ENCODE measurements around the gene MESP2. TPM values are rescaled to one million over a fixed set of nuclear protein-coding genes. Genes with fewer than 3 reads are reported as not detected.

Gene MESP2
- polyA plus RNA-seq, 1 of the 3 experiments (the other 2 are of a cell fraction), result 0.31 TPM

DNA sequence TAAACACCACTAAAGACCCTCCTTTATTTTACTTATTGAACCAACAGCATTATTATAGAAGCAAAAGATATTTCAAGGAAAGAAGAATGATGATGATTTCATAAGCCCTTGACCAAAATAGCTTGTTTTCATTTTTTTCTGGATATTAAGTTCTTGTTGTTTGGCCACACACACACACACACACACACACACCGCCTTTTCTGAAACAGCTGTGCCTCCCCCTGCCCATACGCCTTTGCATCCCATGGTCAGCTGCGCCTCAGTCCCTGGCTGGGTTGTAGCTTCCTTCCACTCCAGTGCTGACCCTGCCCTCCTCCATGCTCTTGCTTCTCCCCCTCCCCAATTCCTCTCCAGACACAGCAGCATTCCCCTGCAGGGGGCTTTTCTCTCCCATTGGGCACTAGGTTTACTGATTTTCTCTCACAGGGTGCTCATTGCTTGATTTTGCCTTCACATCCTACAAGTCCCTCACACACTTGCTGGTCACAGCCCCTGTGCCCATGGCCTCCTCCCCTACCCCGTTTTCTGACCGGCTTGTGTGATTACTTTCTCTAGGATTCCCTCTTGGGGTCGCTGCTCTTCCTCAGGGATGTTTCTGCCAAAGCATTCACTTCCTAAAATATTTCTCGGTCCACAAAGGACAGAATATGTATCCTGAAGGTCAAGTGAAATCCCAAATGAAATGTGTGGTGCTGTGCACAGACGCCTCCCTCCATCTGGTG lies 43.5 kb upstream of the MESP2 start:
- no peaks in the 10 kb centered on the region for H3K79me2 ChIP-seq (ENCODE audit: insufficient read depth)
- H3K9me2 ChIP-seq, result no peaks in the 10 kb centered on the region
- no peaks in the 10 kb centered on the region for H3K36me3 ChIP-seq (replicated peaks in 1 of 2; ENCODE audit: control insufficient read depth in 1 of 2, insufficient read depth in 2 of 2, low read length in 1 of 2)
- no peaks in the 10 kb centered on the region for H3K9me3 ChIP-seq
- no peak for DNase-seq
- POLR2A ChIA-PET, result interaction anchor here (0.6 kb wide), 1 partner anchor 111 kb away, joined by 3 read pairs; no protein-coding TSS in a partner anchor
- CTCF ChIA-PET, result interaction anchor here (0.8 to 1.6 kb wide), 3 partner anchors 8 to 143 kb away, joined by 3 to 11 read pairs (median 5); no protein-coding TSS in a partner anchor
- no peaks in the 10 kb centered on the region for H3K4me1 ChIP-seq (ENCODE audit: control insufficient read depth in 1 of 2, insufficient read depth in 2 of 2, low read depth in 1 of 2, low read length in 1 of 2)
- no peak overlapping the region for H3K4me3 ChIP-seq (ENCODE audit: low read depth in 2 of 2, low read length in 1 of 2)
- no peaks in the 10 kb centered on the region for H3F3A ChIP-seq (replicated peaks; ENCODE audit: insufficient read depth)
- no peak overlapping the region for H3K27ac ChIP-seq (ENCODE audit: low read depth in 2 of 2, low read length in 1 of 2)
- H3K9ac ChIP-seq, result no peak overlapping the region
- no peak overlapping the region for H3K4me2 ChIP-seq
- no peak overlapping the region for H2AFZ ChIP-seq (ENCODE audit: low read depth)
- WGBS (ENCODE audit: low lambda C conversion rate), result 64% methylated on average over 8 of the region's 8 CpGs
- peaks cover 17% of the 10 kb centered on the region for H3K27me3 ChIP-seq (ENCODE audit: insufficient read depth)
- TF ChIP-seq FOXM1 (IDR thresholded peaks at IDR 0.05; ENCODE audit: low read depth) (no peak), GATA2 (CRISPR knock-in tag; IDR thresholded peaks at IDR 0.05) (no peak), RCOR1 (IDR thresholded peaks at IDR 0.05; ENCODE audit: low read length) (no peak), SMC3 (IDR thresholded peaks at IDR 0.05; ENCODE audit: low read depth, low read length) (no peak)
- H4K20me1 ChIP-seq (ENCODE audit: insufficient read depth), result no peaks in the 10 kb centered on the region

DNA sequence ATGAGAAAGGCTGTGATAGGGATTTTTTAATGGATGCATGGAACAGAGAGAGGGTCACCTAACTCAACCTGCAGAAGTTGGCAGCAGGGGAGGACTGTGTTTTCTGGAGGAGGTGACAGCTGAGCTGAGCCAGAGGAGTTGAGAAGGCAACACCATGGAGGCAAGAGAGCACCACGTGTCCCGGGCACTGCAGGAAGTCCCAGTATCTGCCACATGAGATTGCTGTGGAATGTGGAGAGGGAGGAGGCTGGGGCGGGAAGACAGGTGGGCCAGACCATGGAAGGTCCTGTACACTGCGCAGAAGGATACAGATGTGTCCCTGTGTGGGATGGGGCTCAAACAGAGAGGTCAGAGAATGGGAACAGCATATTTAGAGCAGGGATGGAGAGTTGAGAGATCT lies 40.4 kb upstream of the MESP2 start:
- no peaks in the 10 kb centered on the region for H4K20me1 ChIP-seq (ENCODE audit: insufficient read depth)
- H3K4me1 ChIP-seq (ENCODE audit: control insufficient read depth in 1 of 2, insufficient read depth in 2 of 2, low read depth in 1 of 2, low read length in 1 of 2), result no peaks in the 10 kb centered on the region
- H3K79me2 ChIP-seq (ENCODE audit: insufficient read depth), result no peaks in the 10 kb centered on the region
- H3K4me2 ChIP-seq, result no peak overlapping the region
- no peak overlapping the region for H3K27ac ChIP-seq (ENCODE audit: low read depth in 2 of 2, low read length in 1 of 2)
- H3K9ac ChIP-seq, result no peak overlapping the region
- ChIA-PET CTCF (interaction anchor here (2.5 kb wide), 1 partner anchor 139 kb away, joined by 9 read pairs; no protein-coding TSS in a partner anchor), POLR2A (no interaction called here)
- peaks cover 17% of the 10 kb centered on the region for H3K27me3 ChIP-seq (ENCODE audit: insufficient read depth)
- H3K9me2 ChIP-seq, result no peaks in the 10 kb centered on the region
- no peak for DNase-seq
- 56% methylated on average over 4 of the region's 4 CpGs for WGBS (ENCODE audit: low lambda C conversion rate)
- H3F3A ChIP-seq (replicated peaks; ENCODE audit: insufficient read depth), result no peaks in the 10 kb centered on the region
- H2AFZ ChIP-seq (ENCODE audit: low read depth), result no peak overlapping the region
- no peaks in the 10 kb centered on the region for H3K9me3 ChIP-seq
- H3K4me3 ChIP-seq (ENCODE audit: low read depth in 2 of 2, low read length in 1 of 2), result no peak overlapping the region
- no peak for TF ChIP-seq JUND (IDR thresholded peaks at IDR 0.05)
- TF ChIP-seq CHD2 (IDR thresholded peaks at IDR 0.05; ENCODE audit: low read length, partially characterized antibody), result no peak
- TF ChIP-seq, protein P1, sequence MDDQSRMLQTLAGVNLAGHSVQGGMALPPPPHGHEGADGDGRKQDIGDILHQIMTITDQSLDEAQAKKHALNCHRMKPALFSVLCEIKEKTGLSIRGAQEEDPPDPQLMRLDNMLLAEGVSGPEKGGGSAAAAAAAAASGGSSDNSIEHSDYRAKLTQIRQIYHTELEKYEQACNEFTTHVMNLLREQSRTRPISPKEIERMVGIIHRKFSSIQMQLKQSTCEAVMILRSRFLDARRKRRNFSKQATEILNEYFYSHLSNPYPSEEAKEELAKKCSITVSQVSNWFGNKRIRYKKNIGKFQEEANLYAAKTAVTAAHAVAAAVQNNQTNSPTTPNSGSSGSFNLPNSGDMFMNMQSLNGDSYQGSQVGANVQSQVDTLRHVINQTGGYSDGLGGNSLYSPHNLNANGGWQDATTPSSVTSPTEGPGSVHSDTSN (IDR thresholded peaks at IDR 0.05), result no peak
- no peak for TF ChIP-seq NRF1 (IDR thresholded peaks at IDR 0.05; ENCODE audit: low read depth, low read length)
- TF ChIP-seq, protein P2, sequence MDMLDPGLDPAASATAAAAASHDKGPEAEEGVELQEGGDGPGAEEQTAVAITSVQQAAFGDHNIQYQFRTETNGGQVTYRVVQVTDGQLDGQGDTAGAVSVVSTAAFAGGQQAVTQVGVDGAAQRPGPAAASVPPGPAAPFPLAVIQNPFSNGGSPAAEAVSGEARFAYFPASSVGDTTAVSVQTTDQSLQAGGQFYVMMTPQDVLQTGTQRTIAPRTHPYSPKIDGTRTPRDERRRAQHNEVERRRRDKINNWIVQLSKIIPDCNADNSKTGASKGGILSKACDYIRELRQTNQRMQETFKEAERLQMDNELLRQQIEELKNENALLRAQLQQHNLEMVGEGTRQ (IDR thresholded peaks at IDR 0.05; ENCODE audit: borderline replicate concordance, low read depth, low read length), result no peak
- TF ChIP-seq, protein P3, sequence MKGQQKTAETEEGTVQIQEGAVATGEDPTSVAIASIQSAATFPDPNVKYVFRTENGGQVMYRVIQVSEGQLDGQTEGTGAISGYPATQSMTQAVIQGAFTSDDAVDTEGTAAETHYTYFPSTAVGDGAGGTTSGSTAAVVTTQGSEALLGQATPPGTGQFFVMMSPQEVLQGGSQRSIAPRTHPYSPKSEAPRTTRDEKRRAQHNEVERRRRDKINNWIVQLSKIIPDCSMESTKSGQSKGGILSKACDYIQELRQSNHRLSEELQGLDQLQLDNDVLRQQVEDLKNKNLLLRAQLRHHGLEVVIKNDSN (IDR thresholded peaks at IDR 0.05; ENCODE audit: borderline replicate concordance, low read depth), result no peak
- no peak for TF ChIP-seq GATA2 (CRISPR knock-in tag; IDR thresholded peaks at IDR 0.05)
- TF ChIP-seq FOSL2 (IDR thresholded peaks at IDR 0.05; ENCODE audit: borderline replicate concordance, low read depth), result no peak
- no peak for TF ChIP-seq NFIC (IDR thresholded peaks at IDR 0.05; ENCODE audit: borderline replicate concordance)
- TF ChIP-seq EZH2phosphoT487 (IDR thresholded peaks at IDR 0.05; ENCODE audit: borderline replicate concordance, low read depth), result no peak
- TF ChIP-seq TAF1 (IDR thresholded peaks at IDR 0.05; ENCODE audit: borderline replicate concordance, low read depth, low read length), result no peak
- no peak for TF ChIP-seq TEAD4 (IDR thresholded peaks at IDR 0.05; ENCODE audit: borderline replicate concordance, insufficient read depth)
- TF ChIP-seq GABPA (IDR thresholded peaks at IDR 0.05; ENCODE audit: low read depth), result no peak
- TF ChIP-seq SMC3 (IDR thresholded peaks at IDR 0.05; ENCODE audit: low read depth, low read length), result no peak
- no peak for TF ChIP-seq MXI1 (IDR thresholded peaks at IDR 0.05; ENCODE audit: low read depth, low read length)
- TF ChIP-seq RXRA (IDR thresholded peaks at IDR 0.05; ENCODE audit: borderline replicate concordance, low read depth), result no peak
- no peak for TF ChIP-seq FOXJ3 (CRISPR knock-in tag; IDR thresholded peaks at IDR 0.05)
- TF ChIP-seq, protein P4, sequence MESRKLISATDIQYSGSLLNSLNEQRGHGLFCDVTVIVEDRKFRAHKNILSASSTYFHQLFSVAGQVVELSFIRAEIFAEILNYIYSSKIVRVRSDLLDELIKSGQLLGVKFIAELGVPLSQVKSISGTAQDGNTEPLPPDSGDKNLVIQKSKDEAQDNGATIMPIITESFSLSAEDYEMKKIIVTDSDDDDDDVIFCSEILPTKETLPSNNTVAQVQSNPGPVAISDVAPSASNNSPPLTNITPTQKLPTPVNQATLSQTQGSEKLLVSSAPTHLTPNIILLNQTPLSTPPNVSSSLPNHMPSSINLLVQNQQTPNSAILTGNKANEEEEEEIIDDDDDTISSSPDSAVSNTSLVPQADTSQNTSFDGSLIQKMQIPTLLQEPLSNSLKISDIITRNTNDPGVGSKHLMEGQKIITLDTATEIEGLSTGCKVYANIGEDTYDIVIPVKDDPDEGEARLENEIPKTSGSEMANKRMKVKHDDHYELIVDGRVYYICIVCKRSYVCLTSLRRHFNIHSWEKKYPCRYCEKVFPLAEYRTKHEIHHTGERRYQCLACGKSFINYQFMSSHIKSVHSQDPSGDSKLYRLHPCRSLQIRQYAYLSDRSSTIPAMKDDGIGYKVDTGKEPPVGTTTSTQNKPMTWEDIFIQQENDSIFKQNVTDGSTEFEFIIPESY (IDR thresholded peaks at IDR 0.05; ENCODE audit: borderline replicate concordance, low read depth), result no peak
- no peaks in the 10 kb centered on the region for H3K36me3 ChIP-seq (replicated peaks in 1 of 2; ENCODE audit: control insufficient read depth in 1 of 2, insufficient read depth in 2 of 2, low read length in 1 of 2)

All from SK-N-SH (cell line).